LNCaP clone FGC (cell line): ENCODE data around the gene NUMBL.
A peak's percentile ranks its signal among the peaks of the same experiment; 100 is the strongest.

Experiments used
- DNase-seq: peaks from one replicate; pipeline ENCODE4 v3.0.0-alpha.2; 2011; ENCODE audit warnings: low read depth
- H3K4me3 ChIP-seq: 2 replicates; pipeline ENCODE4 v1.5.1; 2011; ENCODE audit warnings: mild to moderate bottlenecking, low read depth, low read length, control low read depth
- TF ChIP-seq, protein P1 (sequence below): IDR thresholded peaks from 2 replicates; pipeline ENCODE4 v1.5.1; 2012; ENCODE audit warnings: mild to moderate bottlenecking; ENCODE audit not compliant: control insufficient read depth, insufficient read depth; ENCODE audit errors: extremely low read depth

NUMBL gene

GRCh38 chr19:40689339-40690049, 957 bp downstream of the NUMBL start:
- DNase-seq = no peak
- H3K4me3 ChIP-seq = peak overlapping the region; percentile 52
- TF ChIP-seq, protein P1, sequence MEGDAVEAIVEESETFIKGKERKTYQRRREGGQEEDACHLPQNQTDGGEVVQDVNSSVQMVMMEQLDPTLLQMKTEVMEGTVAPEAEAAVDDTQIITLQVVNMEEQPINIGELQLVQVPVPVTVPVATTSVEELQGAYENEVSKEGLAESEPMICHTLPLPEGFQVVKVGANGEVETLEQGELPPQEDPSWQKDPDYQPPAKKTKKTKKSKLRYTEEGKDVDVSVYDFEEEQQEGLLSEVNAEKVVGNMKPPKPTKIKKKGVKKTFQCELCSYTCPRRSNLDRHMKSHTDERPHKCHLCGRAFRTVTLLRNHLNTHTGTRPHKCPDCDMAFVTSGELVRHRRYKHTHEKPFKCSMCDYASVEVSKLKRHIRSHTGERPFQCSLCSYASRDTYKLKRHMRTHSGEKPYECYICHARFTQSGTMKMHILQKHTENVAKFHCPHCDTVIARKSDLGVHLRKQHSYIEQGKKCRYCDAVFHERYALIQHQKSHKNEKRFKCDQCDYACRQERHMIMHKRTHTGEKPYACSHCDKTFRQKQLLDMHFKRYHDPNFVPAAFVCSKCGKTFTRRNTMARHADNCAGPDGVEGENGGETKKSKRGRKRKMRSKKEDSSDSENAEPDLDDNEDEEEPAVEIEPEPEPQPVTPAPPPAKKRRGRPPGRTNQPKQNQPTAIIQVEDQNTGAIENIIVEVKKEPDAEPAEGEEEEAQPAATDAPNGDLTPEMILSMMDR = no peak

DNA sequence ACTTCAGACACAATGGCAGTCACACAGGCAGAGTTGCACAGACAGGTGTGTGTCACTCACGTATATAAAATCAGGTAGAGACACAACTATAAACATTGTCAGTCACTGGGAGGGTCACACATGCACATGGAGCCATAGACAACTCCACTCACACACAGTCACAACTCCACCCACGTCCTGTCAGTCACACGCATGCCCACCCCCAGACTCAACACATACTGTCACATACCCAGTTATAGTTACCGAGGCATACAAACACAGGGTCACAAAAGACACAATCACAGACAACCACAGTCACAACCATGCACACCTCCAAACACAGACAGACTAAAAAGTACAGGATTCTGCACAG, 1.5 kb downstream of the NUMBL start:
- no peak for DNase-seq
- TF ChIP-seq, protein P1 = no peak
- no peak overlapping the region for H3K4me3 ChIP-seq

- TF ChIP-seq, protein P1 = no peak
- DNase-seq = no peak
- H3K4me3 ChIP-seq = no peak overlapping the region
Measured at GRCh38 chr19:40688309-40688708, 2.1 kb downstream of the NUMBL start.

- no peak for DNase-seq
- TF ChIP-seq, protein P1 = no peak
- no peak overlapping the region for H3K4me3 ChIP-seq
Measured at GRCh38 chr19:40687525-40688016, 2.9 kb downstream of the NUMBL start.

- DNase-seq = no peak
- no peak overlapping the region for H3K4me3 ChIP-seq
- TF ChIP-seq, protein P1 = no peak
Measured at GRCh38 chr19:40686882-40687524, 3.4 kb downstream of the NUMBL start.

- TF ChIP-seq, protein P1 = no peak
- H3K4me3 ChIP-seq = no peak overlapping the region
- DNase-seq = no peak
Measured at GRCh38 chr19:40685563-40685962, 4.9 kb downstream of the NUMBL start.

DNA sequence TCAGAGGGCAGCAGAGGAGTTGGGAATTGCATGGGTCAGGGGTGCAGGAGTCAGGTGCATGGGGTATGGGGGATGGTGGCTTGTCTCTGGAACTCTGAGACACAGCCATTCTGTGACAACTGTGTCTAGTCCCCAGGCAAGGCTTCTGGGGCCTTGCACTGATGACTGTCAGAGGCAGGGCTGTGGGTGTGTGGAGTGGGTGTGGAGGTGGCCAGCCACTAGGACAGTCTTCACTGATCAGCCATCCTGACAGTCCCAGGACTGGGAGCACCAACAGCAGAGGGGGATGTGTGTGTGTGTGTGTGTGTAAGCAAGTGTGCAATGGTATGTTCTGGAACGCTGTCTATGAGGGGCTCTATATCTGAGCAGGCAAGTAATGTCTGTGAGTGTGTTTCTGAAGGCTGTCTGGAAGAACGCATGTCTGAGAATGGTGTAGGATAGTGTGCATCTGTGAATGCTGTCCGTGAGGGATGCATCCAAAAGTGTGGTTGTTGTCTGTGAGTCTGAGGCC, 5.4 kb downstream of the NUMBL start:
- TF ChIP-seq, protein P1 = no peak
- DNase-seq = no peak
- no peak overlapping the region for H3K4me3 ChIP-seq
